ENCODE data around the gene ADGRL2. TPM values are rescaled to one million over a fixed set of nuclear protein-coding genes. Genes with fewer than 3 reads are reported as not detected.

Gene ADGRL2
- total RNA-seq: not detected
- 0.23 to 2.8 reads per million in 2 donors for total RNA-seq

DNA sequence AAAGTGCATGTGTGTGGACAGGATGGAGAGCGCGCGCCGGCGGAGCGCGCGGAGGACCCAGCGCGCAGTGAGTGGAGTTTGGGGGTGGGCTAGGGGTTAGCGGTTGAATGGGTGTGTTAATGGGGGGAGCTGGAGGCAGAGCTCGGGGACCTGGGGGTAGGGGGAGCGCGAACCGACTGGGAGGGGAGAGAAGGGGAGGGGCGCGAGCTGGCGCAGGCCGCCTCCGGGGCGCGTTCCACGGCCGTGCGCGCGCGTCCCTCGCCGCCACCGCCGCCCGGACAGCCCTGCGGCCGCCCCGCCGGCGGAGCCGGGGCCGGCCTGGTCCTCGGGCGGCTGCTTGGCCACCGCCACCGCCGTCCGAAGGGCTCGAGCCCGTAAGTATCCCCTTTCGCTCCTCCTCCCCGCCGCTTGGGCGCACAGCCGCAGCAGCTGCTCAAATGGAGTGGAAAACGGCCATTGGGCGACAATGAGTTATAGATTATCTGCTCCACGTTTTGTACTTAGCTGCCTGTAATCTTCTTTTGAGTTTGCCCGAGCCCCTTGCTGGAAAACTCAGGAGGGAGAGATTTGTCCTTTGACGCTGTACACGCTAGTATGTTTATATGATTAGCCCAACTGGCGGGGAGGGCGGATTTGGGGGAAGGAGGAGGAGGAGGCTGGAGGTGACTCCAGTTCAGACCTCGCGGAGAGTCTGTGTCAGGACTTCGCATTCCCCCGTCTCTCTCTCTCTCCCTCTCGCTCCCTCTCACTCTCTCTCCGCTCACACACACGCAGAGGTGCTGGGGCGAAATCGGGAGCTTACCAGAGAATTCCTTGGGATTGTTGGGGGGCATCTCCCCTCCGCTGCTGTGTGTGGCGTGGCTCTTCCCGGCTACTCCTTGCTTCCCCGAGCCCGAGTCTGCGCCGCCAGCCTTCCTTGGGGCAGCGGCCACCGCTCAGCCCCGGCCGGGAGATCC, at the start of gene ADGRL2:
Gene ADGRL2 (plus strand): TSS at position 240 of the 956 bp plus-strand sequence. CDS start 36,051 bp downstream, outside the sequence.
- H3K9me3 ChIP-seq (ENCODE audit: control insufficient read depth, low read length, poor library complexity, severe bottlenecking): no peaks in the 10 kb centered on the region
- peak within 1 kb of the TSS; percentile 53 for H3K4me3 Mint-ChIP-seq
- H3K27ac Mint-ChIP-seq: no peak within 1 kb of the TSS
- H3K36me3 Mint-ChIP-seq (ENCODE audit: low read depth): no peaks in the 10 kb centered on the region
- no peak for DNase-seq
- H3K4me1 Mint-ChIP-seq: no peaks in the 10 kb centered on the region
- no peak for ATAC-seq
- peaks cover 35% of the 10 kb centered on the region for H3K27me3 Mint-ChIP-seq

DNA sequence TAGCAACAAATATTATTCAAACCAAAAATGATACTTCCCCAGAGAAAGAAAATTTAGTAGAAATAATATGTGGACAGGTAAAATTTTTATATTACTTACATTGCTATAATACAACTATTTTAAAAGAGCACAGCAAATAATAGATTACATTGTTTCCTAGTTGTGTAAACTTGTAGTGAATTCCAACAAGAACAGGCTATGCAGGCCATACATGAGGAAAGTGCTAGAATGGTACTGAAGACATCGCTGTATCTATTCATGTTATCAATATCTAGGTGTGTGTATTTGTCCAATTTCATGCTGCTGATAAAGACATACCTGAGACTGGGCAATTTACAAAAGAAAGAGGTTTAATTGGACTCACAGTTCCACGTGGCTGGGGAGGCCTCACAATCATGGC, 47.9 kb upstream of the ADGRL2 start:
- Mint-ChIP-seq H3K27me3 (no peaks in the 10 kb centered on the region), H3K27ac (no peak overlapping the region), H3K4me3 (no peak overlapping the region), H3K4me1 (no peaks in the 10 kb centered on the region), H3K36me3 (ENCODE audit: low read depth) (peaks cover 2% of the 10 kb centered on the region)
- ATAC-seq (no peak), DNase-seq (no peak)
- H3K9me3 ChIP-seq (ENCODE audit: control insufficient read depth, low read length, poor library complexity, severe bottlenecking): no peaks in the 10 kb centered on the region

DNA sequence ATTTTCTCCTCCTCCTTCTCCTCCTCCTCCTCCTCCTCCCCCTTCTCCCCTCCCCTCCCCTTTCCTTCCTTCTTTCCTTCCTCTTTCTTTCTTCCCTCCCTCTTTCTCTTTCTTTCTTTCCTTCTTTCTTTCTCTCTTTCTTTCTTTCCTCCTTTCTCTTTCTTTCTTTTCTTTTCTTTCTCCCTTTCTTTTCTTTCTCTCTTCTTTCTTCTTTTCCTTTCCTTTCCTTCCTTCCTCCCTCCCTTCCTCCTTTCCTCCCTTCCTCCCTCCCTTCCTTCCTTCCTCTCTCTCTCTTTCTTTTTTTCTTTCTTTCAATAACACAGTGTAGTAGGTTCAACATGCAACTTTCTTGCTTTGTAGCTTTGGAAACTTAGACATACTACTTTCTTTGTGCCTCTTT, 46.3 kb upstream of the ADGRL2 start:
- Mint-ChIP-seq H3K4me1 (no peaks in the 10 kb centered on the region), H3K4me3 (no peak overlapping the region), H3K36me3 (ENCODE audit: low read depth) (no peaks in the 10 kb centered on the region), H3K27me3 (no peaks in the 10 kb centered on the region), H3K27ac (no peak overlapping the region)
- no peaks in the 10 kb centered on the region for H3K9me3 ChIP-seq (ENCODE audit: control insufficient read depth, low read length, poor library complexity, severe bottlenecking)
- ATAC-seq (no peak), DNase-seq (no peak)

DNA sequence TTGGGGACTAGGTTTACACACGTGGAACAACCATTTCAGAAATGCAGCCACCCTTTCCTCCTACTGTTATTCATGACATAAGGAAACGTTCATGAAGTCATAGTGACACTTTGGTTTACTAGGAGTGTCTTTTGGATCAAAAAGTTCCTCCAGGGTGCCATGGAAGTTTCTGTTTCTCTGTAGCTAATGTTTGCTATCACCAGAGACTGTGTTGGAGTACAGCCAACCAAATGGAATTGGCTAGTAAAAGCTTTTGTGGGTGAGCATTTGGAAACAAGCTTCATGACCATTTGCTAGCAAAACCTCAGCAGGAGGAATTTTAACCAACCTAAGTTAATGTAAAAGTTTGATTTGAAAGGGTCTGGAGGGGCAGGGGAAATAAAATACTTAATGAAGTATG, 43.9 kb upstream of the ADGRL2 start:
- DNase-seq: no peak
- no peaks in the 10 kb centered on the region for H3K9me3 ChIP-seq (ENCODE audit: control insufficient read depth, low read length, poor library complexity, severe bottlenecking)
- no peak overlapping the region for H3K27ac Mint-ChIP-seq
- H3K4me3 Mint-ChIP-seq: no peak overlapping the region
- no peak for ATAC-seq
- no peaks in the 10 kb centered on the region for H3K4me1 Mint-ChIP-seq
- H3K36me3 Mint-ChIP-seq (ENCODE audit: low read depth): no peaks in the 10 kb centered on the region
- H3K27me3 Mint-ChIP-seq: no peaks in the 10 kb centered on the region

DNA sequence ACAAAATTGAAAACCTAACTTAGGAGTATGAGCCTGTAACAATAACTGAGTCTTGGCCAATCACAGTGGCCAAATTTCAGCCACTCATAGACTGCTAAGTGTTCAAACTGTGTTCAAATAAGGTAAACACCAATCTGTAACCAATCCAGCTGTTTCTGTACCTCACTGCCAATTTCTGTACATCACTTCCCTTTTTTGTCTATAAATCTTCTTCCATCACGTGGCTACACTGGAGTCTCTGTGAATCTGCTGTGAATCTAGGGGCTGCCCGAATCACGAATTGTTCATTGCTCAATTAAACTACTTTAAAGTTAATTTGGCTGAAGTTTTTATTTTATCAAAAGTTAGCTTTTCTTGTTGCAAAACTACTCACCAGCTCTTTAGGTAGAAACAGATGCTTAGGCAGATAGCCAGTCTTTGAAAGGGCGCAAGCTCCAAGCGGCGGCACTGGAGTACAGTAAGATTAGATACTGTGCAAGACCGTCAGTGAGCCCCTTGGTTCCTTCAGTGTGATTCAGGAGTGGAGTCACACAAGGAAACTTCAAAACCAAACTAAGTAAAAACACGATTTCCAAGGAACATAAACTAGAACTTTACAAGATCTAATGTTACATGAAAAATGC, 43.2 kb upstream of the ADGRL2 start:
- Mint-ChIP-seq H3K4me1 (no peaks in the 10 kb centered on the region), H3K4me3 (no peak overlapping the region), H3K27ac (no peak overlapping the region), H3K36me3 (ENCODE audit: low read depth) (no peaks in the 10 kb centered on the region), H3K27me3 (no peaks in the 10 kb centered on the region)
- ATAC-seq (no peak), DNase-seq (no peak)
- no peaks in the 10 kb centered on the region for H3K9me3 ChIP-seq (ENCODE audit: control insufficient read depth, low read length, poor library complexity, severe bottlenecking)

DNA sequence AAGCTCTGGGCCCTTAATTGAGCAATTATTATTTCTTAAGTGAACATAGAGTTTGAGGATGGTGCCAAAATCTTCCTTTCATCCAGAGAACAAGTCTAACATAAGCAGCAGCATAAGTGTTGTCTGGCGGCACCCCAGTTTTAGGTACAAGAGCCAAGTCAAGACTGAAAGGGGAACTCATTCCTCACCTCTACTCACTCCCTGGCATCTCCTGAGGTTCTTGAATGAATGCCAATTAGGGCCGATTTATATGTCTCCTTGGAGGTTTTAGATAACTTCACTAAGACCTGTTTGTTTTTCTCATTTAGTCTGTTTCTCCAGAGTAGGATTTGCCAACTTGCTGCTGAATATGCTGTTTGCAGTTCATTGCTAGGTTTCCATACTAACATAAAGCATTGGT, 42.6 kb upstream of the ADGRL2 start:
- no peak for ATAC-seq
- Mint-ChIP-seq H3K27me3 (no peaks in the 10 kb centered on the region), H3K36me3 (ENCODE audit: low read depth) (no peaks in the 10 kb centered on the region), H3K27ac (no peak overlapping the region), H3K4me1 (no peaks in the 10 kb centered on the region), H3K4me3 (no peak overlapping the region)
- DNase-seq: no peak
- H3K9me3 ChIP-seq (ENCODE audit: control insufficient read depth, low read length, poor library complexity, severe bottlenecking): no peaks in the 10 kb centered on the region

DNA sequence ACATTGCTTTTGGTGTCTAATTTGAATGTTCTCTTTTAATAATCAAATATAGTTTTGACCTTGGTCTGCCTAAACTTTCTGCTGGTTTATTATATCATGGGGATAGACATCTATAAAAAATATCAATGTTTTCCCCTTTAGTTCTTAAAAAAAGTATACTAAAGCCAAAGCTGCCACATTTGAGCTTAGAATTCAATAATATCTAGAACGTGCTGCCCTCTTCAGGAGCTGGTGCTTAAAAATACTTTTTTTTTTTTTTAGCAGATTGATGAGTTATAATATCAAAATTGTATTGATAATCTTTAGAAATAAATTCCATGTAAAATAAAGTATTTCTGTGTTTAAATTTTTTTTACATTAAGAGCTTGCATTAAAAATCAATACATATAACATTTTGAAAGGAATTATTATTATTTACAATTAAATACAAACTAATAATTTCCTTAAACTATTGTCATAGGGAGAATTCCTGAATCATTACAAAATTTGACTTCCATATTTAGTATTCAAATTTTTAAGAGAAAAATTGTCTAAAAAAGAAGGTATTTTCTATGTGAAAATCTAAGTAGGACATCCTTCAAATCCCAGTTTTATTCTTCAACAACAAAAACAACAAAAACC, 40.1 kb upstream of the ADGRL2 start:
- Mint-ChIP-seq H3K36me3 (ENCODE audit: low read depth) (no peaks in the 10 kb centered on the region), H3K27ac (no peak overlapping the region), H3K4me3 (no peak overlapping the region), H3K4me1 (no peaks in the 10 kb centered on the region), H3K27me3 (no peaks in the 10 kb centered on the region)
- DNase-seq: no peak
- no peaks in the 10 kb centered on the region for H3K9me3 ChIP-seq (ENCODE audit: control insufficient read depth, low read length, poor library complexity, severe bottlenecking)
- no peak for ATAC-seq

DNA sequence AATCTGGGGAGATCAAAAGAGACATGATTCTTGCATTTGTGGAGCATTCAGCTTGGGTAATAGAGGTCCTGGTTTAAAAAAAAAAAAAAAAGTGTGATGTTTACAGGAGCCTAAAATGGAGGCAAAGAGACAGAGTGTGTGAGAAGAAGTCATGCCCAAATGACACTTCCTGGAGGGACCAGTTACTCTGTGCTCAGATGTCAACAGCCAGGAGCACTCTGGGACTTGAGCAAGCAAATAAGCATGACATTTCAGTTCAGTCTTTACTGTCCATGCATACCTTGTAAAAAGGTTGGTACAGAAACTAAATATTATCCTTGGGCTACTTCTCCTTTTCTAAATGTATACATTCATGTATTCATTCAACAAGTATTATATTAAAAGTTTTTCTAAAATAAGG, 25.2 kb upstream of the ADGRL2 start:
- Mint-ChIP-seq H3K27me3 (no peaks in the 10 kb centered on the region), H3K36me3 (ENCODE audit: low read depth) (no peaks in the 10 kb centered on the region), H3K4me3 (no peak overlapping the region), H3K27ac (no peak overlapping the region), H3K4me1 (no peaks in the 10 kb centered on the region)
- no peak for DNase-seq
- ATAC-seq: no peak
- no peaks in the 10 kb centered on the region for H3K9me3 ChIP-seq (ENCODE audit: control insufficient read depth, low read length, poor library complexity, severe bottlenecking)

DNA sequence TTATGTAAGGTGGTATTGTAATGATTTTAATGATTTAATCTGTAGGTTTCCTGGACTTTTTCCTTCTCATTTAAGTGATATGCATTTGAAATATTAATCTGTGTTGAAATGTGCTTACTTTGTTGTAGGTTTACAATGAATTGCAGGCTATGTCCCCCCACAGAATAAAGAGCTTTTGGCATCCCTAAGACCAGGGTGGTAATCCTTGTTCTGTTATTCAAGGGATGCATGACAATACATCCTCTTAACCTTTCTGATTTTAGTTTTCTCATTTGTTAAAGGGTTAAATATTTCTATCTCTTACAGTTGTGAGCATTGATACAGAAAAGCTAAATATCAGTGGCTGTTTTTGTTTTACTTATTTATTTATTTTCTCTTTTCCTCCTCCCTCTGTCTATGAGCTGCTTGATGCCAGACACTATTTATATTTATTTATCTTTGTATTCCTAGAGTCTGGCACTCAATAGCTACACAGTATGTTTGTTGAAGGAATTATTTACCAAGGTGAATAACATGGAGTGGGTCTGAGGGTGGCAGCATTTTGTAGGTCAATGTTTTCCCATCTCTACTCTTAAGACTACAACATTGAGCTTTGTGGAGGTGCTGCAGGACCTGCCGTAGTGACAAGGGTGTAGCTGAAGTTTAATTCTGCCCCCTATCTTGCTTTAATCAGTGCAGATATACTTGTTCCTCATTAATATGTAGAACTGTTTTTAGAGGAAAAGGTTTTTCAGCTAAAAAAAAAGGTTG, 19.9 kb upstream of the ADGRL2 start:
- ATAC-seq: no peak
- Mint-ChIP-seq H3K36me3 (ENCODE audit: low read depth) (no peaks in the 10 kb centered on the region), H3K4me1 (no peaks in the 10 kb centered on the region), H3K4me3 (no peak overlapping the region), H3K27me3 (no peaks in the 10 kb centered on the region), H3K27ac (no peak overlapping the region)
- no peak for DNase-seq
- no peaks in the 10 kb centered on the region for H3K9me3 ChIP-seq (ENCODE audit: control insufficient read depth, low read length, poor library complexity, severe bottlenecking)

DNA sequence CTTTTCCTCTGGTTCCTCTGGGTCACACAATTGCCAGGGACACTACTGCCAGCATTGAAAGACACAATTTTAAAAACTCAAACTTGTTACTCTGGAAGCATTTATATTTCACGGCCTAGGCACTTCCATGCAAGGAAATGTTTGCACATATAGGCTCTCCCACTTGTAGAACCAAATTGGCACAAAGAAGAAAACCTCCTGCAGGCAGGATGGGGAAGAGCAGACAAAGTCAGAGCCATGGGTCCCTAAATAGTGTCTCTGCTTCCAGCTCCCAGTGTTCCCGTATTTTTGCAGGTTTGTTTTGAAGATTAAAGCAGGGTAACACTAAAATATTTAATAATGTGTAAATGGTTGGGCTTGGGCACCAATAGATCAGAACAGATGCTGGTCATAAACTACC, 19.0 kb upstream of the ADGRL2 start:
- Mint-ChIP-seq H3K27me3 (no peaks in the 10 kb centered on the region), H3K36me3 (ENCODE audit: low read depth) (no peaks in the 10 kb centered on the region), H3K27ac (no peak overlapping the region), H3K4me1 (no peaks in the 10 kb centered on the region), H3K4me3 (no peak overlapping the region)
- H3K9me3 ChIP-seq (ENCODE audit: control insufficient read depth, low read length, poor library complexity, severe bottlenecking): no peaks in the 10 kb centered on the region
- DNase-seq: no peak
- no peak for ATAC-seq

DNA sequence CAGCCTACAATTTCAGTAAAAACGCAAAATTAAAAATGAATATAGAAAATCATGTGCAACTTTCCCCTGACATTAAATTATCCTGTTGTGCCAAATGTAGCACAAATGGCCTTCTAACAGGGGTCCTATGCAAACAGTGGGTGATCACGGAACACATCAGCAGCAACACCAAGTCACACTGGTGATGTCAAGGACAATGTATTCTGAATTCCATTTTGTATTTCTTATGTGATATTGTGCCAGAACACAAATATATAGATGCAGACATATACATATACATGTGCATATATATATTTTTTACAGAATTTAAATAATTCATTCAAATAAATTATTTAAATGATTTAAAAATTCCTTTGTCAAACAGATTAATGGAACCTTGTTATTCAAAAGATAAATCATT, 8.6 kb upstream of the ADGRL2 start:
- Mint-ChIP-seq H3K4me1 (no peaks in the 10 kb centered on the region), H3K27ac (no peak overlapping the region), H3K4me3 (no peak overlapping the region), H3K36me3 (ENCODE audit: low read depth) (no peaks in the 10 kb centered on the region), H3K27me3 (no peaks in the 10 kb centered on the region)
- no peaks in the 10 kb centered on the region for H3K9me3 ChIP-seq (ENCODE audit: control insufficient read depth, low read length, poor library complexity, severe bottlenecking)
- no peak for DNase-seq
- no peak for ATAC-seq

DNA sequence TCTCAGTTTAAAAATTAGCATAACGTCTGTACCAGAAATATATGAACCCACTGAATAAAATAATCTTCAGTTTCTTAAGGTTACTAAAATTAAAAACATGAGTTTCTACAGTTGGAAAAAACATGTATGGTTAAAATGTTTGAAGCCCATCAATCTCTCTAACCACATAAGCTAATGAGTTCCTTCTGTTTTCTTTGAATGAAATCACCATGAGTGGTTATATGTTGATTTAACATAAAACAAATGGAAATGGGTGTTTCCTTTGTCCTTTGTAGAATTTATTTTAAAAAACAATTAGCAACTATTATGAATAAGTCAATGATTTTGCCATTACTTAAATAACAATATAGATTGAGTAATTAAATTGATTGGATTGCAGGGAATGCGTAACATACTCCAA, 3.0 kb upstream of the ADGRL2 start:
- H3K36me3 Mint-ChIP-seq (ENCODE audit: low read depth): no peaks in the 10 kb centered on the region
- ATAC-seq: no peak
- peaks cover 17% of the 10 kb centered on the region for H3K27me3 Mint-ChIP-seq
- H3K4me3 Mint-ChIP-seq: no peak overlapping the region
- no peaks in the 10 kb centered on the region for H3K9me3 ChIP-seq (ENCODE audit: control insufficient read depth, low read length, poor library complexity, severe bottlenecking)
- H3K4me1 Mint-ChIP-seq: no peaks in the 10 kb centered on the region
- no peak overlapping the region for H3K27ac Mint-ChIP-seq
- no peak for DNase-seq

Measured in T-helper 17 cell (primary cell).